ENCODE results near the gene NALCN.

Gene NALCN

DNA sequence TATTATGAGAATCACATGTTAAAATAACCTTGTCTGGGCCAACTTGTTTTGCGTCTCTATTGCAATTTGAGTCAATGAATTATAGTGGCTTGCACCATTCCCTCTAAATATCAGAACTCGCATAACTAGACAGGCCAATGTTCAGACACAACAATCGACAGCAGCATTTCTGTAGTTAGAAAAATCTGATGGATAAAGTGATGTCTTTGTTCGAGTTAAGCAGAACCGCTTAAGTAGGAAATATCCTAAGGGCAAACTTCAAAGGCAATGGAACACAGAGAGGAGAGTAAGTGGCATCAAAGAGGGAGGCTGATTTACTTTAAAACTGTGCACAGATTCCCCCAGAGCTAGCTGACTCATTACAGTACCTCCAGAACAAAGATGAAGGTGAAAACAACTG is 333.9 kb downstream of the NALCN start:
- H3K27ac ChIP-seq (ENCODE audit: low read depth, low read length, severe bottlenecking): no peak overlapping the region
- no peaks in the 10 kb centered on the region for H3K4me1 ChIP-seq (ENCODE audit: control insufficient read depth, insufficient read depth, low read length, poor library complexity, severe bottlenecking)
- WGBS, 2 experiments (ENCODE audit: insufficient coverage in 2 of 2): 90% methylated on average over 3 of the region's 5 CpGs; no CpG with 5 or more reads in 1 of the 2 experiments
- no peak overlapping the region for H3K4me3 ChIP-seq (ENCODE audit: extremely low read depth, insufficient read depth, low read length, poor library complexity, severe bottlenecking)
- H3K9me3 ChIP-seq (ENCODE audit: control insufficient read depth, low read length): no peaks in the 10 kb centered on the region
- no peaks in the 10 kb centered on the region for H3K36me3 ChIP-seq (ENCODE audit: control insufficient read depth, insufficient read depth, low read length)

- Histone ChIP-seq H3K27ac (ENCODE audit: low read depth, low read length, severe bottlenecking) (no peak overlapping the region), H3K4me1 (ENCODE audit: control insufficient read depth, insufficient read depth, low read length, poor library complexity, severe bottlenecking) (no peaks in the 10 kb centered on the region), H3K4me3 (ENCODE audit: extremely low read depth, insufficient read depth, low read length, poor library complexity, severe bottlenecking) (no peak overlapping the region), H3K9me3 (ENCODE audit: control insufficient read depth, low read length) (no peaks in the 10 kb centered on the region), H3K36me3 (ENCODE audit: control insufficient read depth, insufficient read depth, low read length) (no peaks in the 10 kb centered on the region)
Measured at GRCh38 chr13:101080616-101081015, 335.7 kb downstream of the NALCN start.

DNA sequence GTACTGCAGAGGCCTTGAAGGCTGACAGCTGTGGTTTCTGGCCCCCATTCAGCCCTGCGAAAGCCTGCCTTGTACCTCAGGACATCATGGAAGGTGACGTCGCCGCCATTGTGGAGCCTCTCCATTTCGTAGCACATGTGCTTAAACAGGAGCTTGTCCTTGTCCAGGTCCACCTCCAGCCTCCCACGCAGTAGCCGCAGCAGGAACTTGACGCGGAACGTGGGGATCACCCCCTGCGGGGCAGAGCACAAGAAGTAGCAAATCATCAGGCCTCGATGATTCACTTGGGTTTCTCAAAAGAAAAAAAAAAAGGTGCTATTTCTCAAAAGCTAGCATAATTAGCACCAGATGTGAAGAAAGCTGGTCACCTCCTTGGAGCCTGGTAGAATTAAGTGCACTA is 351.0 kb downstream of the NALCN start:
- H3K36me3 ChIP-seq (ENCODE audit: control insufficient read depth, insufficient read depth, low read length): no peaks in the 10 kb centered on the region
- 93% methylated on average over 10 to 12 of the region's 12 CpGs for WGBS, 2 experiments (ENCODE audit: insufficient coverage in 2 of 2)
- H3K4me1 ChIP-seq (ENCODE audit: control insufficient read depth, insufficient read depth, low read length, poor library complexity, severe bottlenecking): no peaks in the 10 kb centered on the region
- no peak overlapping the region for H3K27ac ChIP-seq (ENCODE audit: low read depth, low read length, severe bottlenecking)
- no peaks in the 10 kb centered on the region for H3K9me3 ChIP-seq (ENCODE audit: control insufficient read depth, low read length)
- no peak overlapping the region for H3K4me3 ChIP-seq (ENCODE audit: extremely low read depth, insufficient read depth, low read length, poor library complexity, severe bottlenecking)

GRCh38 chr13:101059793-101060192 is 356.5 kb downstream of the NALCN start:
- H3K4me3 ChIP-seq (ENCODE audit: extremely low read depth, insufficient read depth, low read length, poor library complexity, severe bottlenecking): no peak overlapping the region
- H3K27ac ChIP-seq (ENCODE audit: low read depth, low read length, severe bottlenecking): no peak overlapping the region
- no peaks in the 10 kb centered on the region for H3K36me3 ChIP-seq (ENCODE audit: control insufficient read depth, insufficient read depth, low read length)
- H3K4me1 ChIP-seq (ENCODE audit: control insufficient read depth, insufficient read depth, low read length, poor library complexity, severe bottlenecking): no peaks in the 10 kb centered on the region
- no peaks in the 10 kb centered on the region for H3K9me3 ChIP-seq (ENCODE audit: control insufficient read depth, low read length)
- WGBS, 2 experiments (ENCODE audit: insufficient coverage in 2 of 2): 88 to 90% methylated on average over 7 to 9 of the region's 10 CpGs

DNA sequence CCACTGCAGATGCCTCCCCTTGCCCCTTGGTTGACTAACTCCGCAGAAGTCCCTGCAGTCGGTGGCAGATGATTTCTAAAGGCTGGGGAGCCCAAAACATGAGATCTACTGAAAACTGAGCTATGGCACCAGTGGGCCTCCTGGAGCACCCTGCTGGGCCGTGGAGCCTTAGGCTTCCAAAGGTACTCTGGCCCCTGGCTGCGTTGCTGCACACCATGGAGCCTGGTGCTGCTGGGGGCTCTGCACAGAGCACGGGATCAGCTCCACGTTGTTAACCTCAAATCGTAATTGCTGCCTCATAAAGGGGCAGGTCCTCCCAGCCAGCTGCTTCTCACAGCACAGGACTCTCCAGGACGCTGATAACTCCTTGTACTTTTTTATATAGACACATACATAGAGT is 357.5 kb downstream of the NALCN start:
- Histone ChIP-seq H3K9me3 (ENCODE audit: control insufficient read depth, low read length) (no peaks in the 10 kb centered on the region), H3K36me3 (ENCODE audit: control insufficient read depth, insufficient read depth, low read length) (no peaks in the 10 kb centered on the region), H3K27ac (ENCODE audit: low read depth, low read length, severe bottlenecking) (no peak overlapping the region), H3K4me3 (ENCODE audit: extremely low read depth, insufficient read depth, low read length, poor library complexity, severe bottlenecking) (no peak overlapping the region), H3K4me1 (ENCODE audit: control insufficient read depth, insufficient read depth, low read length, poor library complexity, severe bottlenecking) (no peaks in the 10 kb centered on the region)
- WGBS, 2 experiments (ENCODE audit: insufficient coverage in 2 of 2): 92 to 96% methylated on average over 6 to 7 of the region's 8 CpGs

DNA sequence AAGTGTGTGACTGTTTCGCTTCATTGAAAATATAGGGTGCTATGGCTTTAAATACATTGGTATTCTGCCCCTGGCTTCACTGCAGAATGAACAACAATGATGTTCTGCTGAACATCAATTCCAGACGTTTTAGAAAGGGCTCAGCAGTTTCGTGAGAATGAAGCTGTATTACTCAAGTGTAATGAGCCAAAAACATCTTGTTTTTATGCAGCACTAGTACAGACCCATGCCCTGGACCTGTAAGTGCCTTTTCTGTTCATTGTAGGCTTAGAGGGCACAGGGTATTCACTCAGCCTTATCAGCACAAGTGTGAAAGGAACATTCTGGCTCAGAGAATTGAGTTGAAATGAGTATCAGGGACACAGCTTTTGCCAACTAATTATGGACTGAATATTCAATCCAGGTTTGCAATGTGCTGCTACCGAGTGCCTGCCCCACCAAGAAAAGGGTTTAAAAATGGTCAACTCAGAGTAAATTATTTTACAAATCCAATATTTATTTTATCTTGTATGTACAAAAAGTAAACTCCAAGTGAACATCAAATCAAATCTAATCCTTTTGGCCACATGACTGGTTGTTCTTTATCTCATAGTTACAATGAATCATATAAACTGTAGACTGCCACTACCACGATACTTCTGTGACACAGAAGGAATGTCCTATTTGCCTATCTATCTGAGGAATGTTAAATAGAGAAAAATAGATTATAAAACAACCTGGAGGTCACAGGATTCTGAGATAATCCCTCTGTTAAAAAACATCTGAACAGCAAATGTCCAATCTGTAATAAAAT is 362.8 kb downstream of the NALCN start:
- 76 to 85% methylated on average over 3 of the region's 5 CpGs for WGBS, 2 experiments (ENCODE audit: insufficient coverage in 2 of 2)
- Histone ChIP-seq H3K9me3 (ENCODE audit: control insufficient read depth, low read length) (no peaks in the 10 kb centered on the region), H3K4me1 (ENCODE audit: control insufficient read depth, insufficient read depth, low read length, poor library complexity, severe bottlenecking) (no peaks in the 10 kb centered on the region), H3K36me3 (ENCODE audit: control insufficient read depth, insufficient read depth, low read length) (no peaks in the 10 kb centered on the region), H3K4me3 (ENCODE audit: extremely low read depth, insufficient read depth, low read length, poor library complexity, severe bottlenecking) (no peak overlapping the region), H3K27ac (ENCODE audit: low read depth, low read length, severe bottlenecking) (no peak overlapping the region)

- H3K36me3 ChIP-seq (ENCODE audit: control insufficient read depth, insufficient read depth, low read length): no peaks in the 10 kb centered on the region
- no peaks in the 10 kb centered on the region for H3K4me1 ChIP-seq (ENCODE audit: control insufficient read depth, insufficient read depth, low read length, poor library complexity, severe bottlenecking)
- H3K4me3 ChIP-seq (ENCODE audit: extremely low read depth, insufficient read depth, low read length, poor library complexity, severe bottlenecking): no peak overlapping the region
- no peak overlapping the region for H3K27ac ChIP-seq (ENCODE audit: low read depth, low read length, severe bottlenecking)
- H3K9me3 ChIP-seq (ENCODE audit: control insufficient read depth, low read length): no peaks in the 10 kb centered on the region
- 82 to 97% methylated on average over 3 of the region's 6 CpGs for WGBS, 2 experiments (ENCODE audit: insufficient coverage in 2 of 2)
Measured at GRCh38 chr13:101049166-101049850, 367.0 kb downstream of the NALCN start.

DNA sequence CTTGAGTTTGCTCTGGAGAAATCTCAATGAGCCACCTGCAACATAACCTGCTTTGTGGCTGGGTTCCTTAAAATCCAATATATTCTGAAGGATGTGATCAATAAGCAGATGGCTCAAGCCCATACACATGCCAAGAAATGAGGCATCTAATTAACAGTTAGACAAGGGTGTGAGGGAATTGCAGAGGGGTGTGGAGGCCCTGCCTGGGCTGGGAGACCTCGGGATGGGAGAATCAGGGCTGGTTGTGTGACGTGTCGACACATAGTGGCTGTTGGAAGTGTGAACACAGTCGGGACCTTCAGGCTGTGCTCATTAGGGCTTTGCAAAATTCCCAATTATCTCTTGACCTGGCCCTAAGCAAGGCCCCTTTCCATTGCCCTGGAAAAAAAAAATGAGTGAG is 379.8 kb downstream of the NALCN start:
- Histone ChIP-seq H3K4me3 (ENCODE audit: extremely low read depth, insufficient read depth, low read length, poor library complexity, severe bottlenecking) (no peak overlapping the region), H3K4me1 (ENCODE audit: control insufficient read depth, insufficient read depth, low read length, poor library complexity, severe bottlenecking) (no peaks in the 10 kb centered on the region), H3K36me3 (ENCODE audit: control insufficient read depth, insufficient read depth, low read length) (no peaks in the 10 kb centered on the region), H3K9me3 (ENCODE audit: control insufficient read depth, low read length) (no peaks in the 10 kb centered on the region), H3K27ac (ENCODE audit: low read depth, low read length, severe bottlenecking) (no peak overlapping the region)
- 92% methylated on average over 3 to 4 of the region's 4 CpGs for WGBS, 2 experiments (ENCODE audit: insufficient coverage in 2 of 2)

DNA sequence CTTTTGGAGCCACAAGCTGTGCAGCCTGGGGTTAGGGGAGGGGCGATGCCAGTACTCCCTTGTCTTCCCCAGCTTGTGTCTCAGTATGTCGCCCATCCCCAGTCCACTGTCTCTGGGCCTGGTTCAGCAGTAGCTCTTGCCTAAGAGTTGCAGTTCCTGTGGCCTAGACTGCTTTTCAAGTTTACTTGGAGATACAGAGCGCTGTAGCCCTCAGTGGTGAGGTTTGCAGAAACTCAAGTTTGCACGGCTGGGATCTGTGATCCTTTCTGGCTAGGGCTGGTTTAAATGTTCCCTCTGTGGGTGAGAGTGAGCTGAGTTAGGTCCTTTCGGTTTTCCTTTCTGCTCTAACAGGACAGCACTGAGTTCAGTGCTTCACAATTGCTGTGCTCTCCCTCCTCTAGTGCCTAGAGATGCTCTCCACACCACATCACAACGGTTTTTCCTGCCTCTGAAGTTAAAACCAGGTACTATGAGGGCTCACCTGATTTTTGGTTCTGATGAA is 381.1 kb downstream of the NALCN start:
- 95 to 96% methylated on average over 3 of the region's 6 CpGs for WGBS, 2 experiments (ENCODE audit: insufficient coverage in 2 of 2)
- H3K4me3 ChIP-seq (ENCODE audit: extremely low read depth, insufficient read depth, low read length, poor library complexity, severe bottlenecking): no peak overlapping the region
- H3K4me1 ChIP-seq (ENCODE audit: control insufficient read depth, insufficient read depth, low read length, poor library complexity, severe bottlenecking): no peaks in the 10 kb centered on the region
- H3K9me3 ChIP-seq (ENCODE audit: control insufficient read depth, low read length): no peaks in the 10 kb centered on the region
- no peak overlapping the region for H3K27ac ChIP-seq (ENCODE audit: low read depth, low read length, severe bottlenecking)
- H3K36me3 ChIP-seq (ENCODE audit: control insufficient read depth, insufficient read depth, low read length): no peaks in the 10 kb centered on the region

GRCh38 chr13:101026736-101027398 is 389.4 kb downstream of the NALCN start:
- WGBS, 2 experiments (ENCODE audit: insufficient coverage in 2 of 2): 92 to 100% methylated on average over 3 to 4 of the region's 4 CpGs
- Histone ChIP-seq H3K9me3 (ENCODE audit: control insufficient read depth, low read length) (no peaks in the 10 kb centered on the region), H3K36me3 (ENCODE audit: control insufficient read depth, insufficient read depth, low read length) (no peaks in the 10 kb centered on the region), H3K4me1 (ENCODE audit: control insufficient read depth, insufficient read depth, low read length, poor library complexity, severe bottlenecking) (no peaks in the 10 kb centered on the region), H3K27ac (ENCODE audit: low read depth, low read length, severe bottlenecking) (no peak overlapping the region), H3K4me3 (ENCODE audit: extremely low read depth, insufficient read depth, low read length, poor library complexity, severe bottlenecking) (no peak overlapping the region)
